Bronchial epithelial cell (primary cell): Measurements from ENCODE around the gene C20orf173. TPM values are rescaled to one million over a fixed set of nuclear protein-coding genes. Genes with fewer than 3 reads are reported as not detected.
A peak's percentile ranks its signal among the peaks of the same experiment; 100 is the strongest.

Source experiments
- DNase-seq: peaks from one replicate; pipeline ENCODE4 v3.0.0-alpha.2; 2010; ENCODE audit warnings: low read depth
- FAIRE-seq: peaks from 2 replicates; lab custom pipeline; 2011; peaks lifted over from hg19 to GRCh38; lab: Jason Lieb, UNC
- H3K27me3 ChIP-seq: 2 replicates; pipeline ENCODE4 v1.5.1; 2011; ENCODE audit warnings: low read length; ENCODE audit not compliant: control insufficient read depth, insufficient read depth
- H3K36me3 ChIP-seq: 2 replicates; pipeline ENCODE4 v1.5.1; 2011; ENCODE audit warnings: low read length; ENCODE audit not compliant: control insufficient read depth, insufficient read depth
- H3K4me3 ChIP-seq: 2 replicates; pipeline ENCODE4 v1.5.1; 2011; ENCODE audit warnings: mild to moderate bottlenecking, low read depth, low read length, control low read depth
- CTCF ChIP-seq: IDR thresholded peaks from 2 replicates; pipeline ENCODE4 v1.5.1; 2011; ENCODE audit warnings: mild to moderate bottlenecking, moderate library complexity, low read length, control low read depth, inconsistent platforms; ENCODE audit not compliant: insufficient read depth, severe bottlenecking
- total RNA-seq: library from RNA; depleted of rRNA; stranded (reverse); fragments of >200 nt; gene quantifications from 2 replicates; pipeline ENCODE4 v1.2.1, GENCODE V29; 2014

Gene C20orf173
- total RNA-seq, 1 donor from 2014 or later: not detected

GRCh38 chr20:35561268-35561667 is 31.8 kb upstream of the C20orf173 start:
- Histone ChIP-seq H3K27me3 (no peaks in the 10 kb centered on the region), H3K4me3 (no peak overlapping the region), H3K36me3 (peaks cover 13% of the 10 kb centered on the region)
- FAIRE-seq (no peak), DNase-seq (peak; percentile 33)
- peak; percentile 44 for TF ChIP-seq CTCF

- FAIRE-seq (no peak), DNase-seq (no peak)
- TF ChIP-seq CTCF: no peak
- no peak overlapping the region for H3K4me3 ChIP-seq
- H3K27me3 ChIP-seq: no peaks in the 10 kb centered on the region
- peaks cover 14% of the 10 kb centered on the region for H3K36me3 ChIP-seq
These were observed 31.1 kb upstream of the C20orf173 start for GRCh38 chr20:35560541-35560940.

- no peak for TF ChIP-seq CTCF
- Histone ChIP-seq H3K27me3 (no peaks in the 10 kb centered on the region), H3K36me3 (peaks cover 15% of the 10 kb centered on the region), H3K4me3 (no peak overlapping the region)
- DNase-seq (no peak), FAIRE-seq (no peak)
These were observed 30.7 kb upstream of the C20orf173 start for GRCh38 chr20:35560105-35560511.

- Histone ChIP-seq H3K27me3 (no peaks in the 10 kb centered on the region), H3K4me3 (no peak overlapping the region), H3K36me3 (peaks cover 17% of the 10 kb centered on the region)
- no peak for TF ChIP-seq CTCF
- no peak for DNase-seq
- FAIRE-seq: no peak
These were observed 29.7 kb upstream of the C20orf173 start for GRCh38 chr20:35559042-35559693.

GRCh38 chr20:35558451-35558850 is 29.0 kb upstream of the C20orf173 start:
- Histone ChIP-seq H3K36me3 (peaks cover 18% of the 10 kb centered on the region), H3K4me3 (no peak overlapping the region), H3K27me3 (no peaks in the 10 kb centered on the region)
- FAIRE-seq (no peak), DNase-seq (no peak)
- no peak for TF ChIP-seq CTCF

GRCh38 chr20:35556871-35557270 is 27.4 kb upstream of the C20orf173 start:
- Histone ChIP-seq H3K27me3 (no peaks in the 10 kb centered on the region), H3K4me3 (no peak overlapping the region), H3K36me3 (peaks cover 25% of the 10 kb centered on the region)
- no peak for DNase-seq
- TF ChIP-seq CTCF: no peak
- no peak for FAIRE-seq
